ENCODE results near the gene KIZ. TPM values are rescaled to one million over a fixed set of nuclear protein-coding genes. Genes with fewer than 3 reads are reported as not detected.

Gene KIZ
- total and polyA plus RNA-seq, 2 of the 4 experiments (the other 2 are of a cell fraction) = 9.9 to 14.0 TPM

GRCh38 chr20:21180248-21180647 is 54.4 kb downstream of the KIZ start:
- Histone ChIP-seq H2BK15ac (ENCODE audit: low read depth, low read length) (no peak overlapping the region), H3K9ac (ENCODE audit: low read depth, low read length) (no peak overlapping the region), H3K27ac (ENCODE audit: insufficient read depth, low read length) (no peak overlapping the region), H2AFZ (replicated peaks; ENCODE audit: low read length, poor library complexity) (no peak overlapping the region), H3K9me3 (ENCODE audit: control insufficient read depth, insufficient read depth, low read length) (0 out of 2 replicates have a peak, but pooled peaks cover 1% of the 10 kb centered on the region), H2AK5ac (ENCODE audit: low read depth, low read length) (0 out of 2 replicates have a peak overlapping the region, but pooled peaks have one; percentile 2), H2AK9ac (replicated peaks; ENCODE audit: low read depth, low read length, poor library complexity) (no peak overlapping the region), H2BK120ac (ENCODE audit: low read depth, low read length) (no peak overlapping the region), H4K20me1 (ENCODE audit: insufficient read depth, low read length) (no peaks in the 10 kb centered on the region), H3K56ac (ENCODE audit: extremely low read depth, insufficient read depth, low read length) (no peak overlapping the region), H3K27me3 (ENCODE audit: control insufficient read depth, insufficient read depth, low read length) (no peaks in the 10 kb centered on the region), H3K4me3 (ENCODE audit: insufficient read depth, low read depth, low read length) (no peak overlapping the region), H3K23ac (ENCODE audit: low read depth, low read length) (no peak overlapping the region), H3K79me1 (ENCODE audit: low read depth in 1 of 2, low read length in 2 of 2) (peaks cover 0 to 3% of the 10 kb centered on the region in 2 experiments; a peak in 1 of 4 replicates), H3K4me2 (ENCODE audit: low read depth, low read length) (no peak overlapping the region), H4K91ac (ENCODE audit: insufficient read depth, low read depth, low read length) (no peak overlapping the region), H3K18ac (ENCODE audit: low read depth, low read length) (no peak overlapping the region), H4K5ac (ENCODE audit: low read depth, low read length) (no peak overlapping the region), H3K14ac (replicated peaks; ENCODE audit: low read depth, low read length) (no peak overlapping the region), H4K8ac (ENCODE audit: low read depth in 2 of 2, low read length in 2 of 2) (no peak overlapping the region), H2BK20ac (ENCODE audit: low read depth, low read length) (no peak overlapping the region), H2BK5ac (ENCODE audit: low read depth, low read length, poor library complexity, severe bottlenecking) (no peak overlapping the region), H3K36me3 (ENCODE audit: control insufficient read depth, insufficient read depth, low read length) (no peaks in the 10 kb centered on the region), H3K4me1 (ENCODE audit: control insufficient read depth, insufficient read depth, low read length) (peaks cover 9% of the 10 kb centered on the region), H3K9me1 (ENCODE audit: insufficient read depth, low read length) (peaks cover 10% of the 10 kb centered on the region; the same call in 1 of the 2 replicates), H3K4ac (ENCODE audit: low read depth, low read length) (no peak overlapping the region)
- ATAC-seq (ENCODE audit: low read depth) (no peak), DNase-seq (no peak)
- dilution Hi-C loops (cut with HindIII; ENCODE audit: low sequenced_read_pairs, unreplicated experiment) = no loop called here
- no TSS peak for BruUV-seq (replicated peaks)
- TF ChIP-seq POLR2A (IDR thresholded peaks at IDR 0.05; ENCODE audit: low read depth, low read length) (no peak), NFE2L2 (IDR thresholded peaks at IDR 0.05; ENCODE audit: low read depth, low read length) (no peak), ELK1 (IDR thresholded peaks at IDR 0.05; ENCODE audit: borderline replicate concordance, low read depth, low read length) (no peak), MAZ (IDR thresholded peaks at IDR 0.05; ENCODE audit: borderline replicate concordance, low read depth, low read length) (no peak), FOS (IDR thresholded peaks at IDR 0.05; ENCODE audit: low read depth, low read length) (no peak), RAD21 (IDR thresholded peaks at IDR 0.05; ENCODE audit: low read length) (no peak), BHLHE40 (IDR thresholded peaks at IDR 0.05; ENCODE audit: low read depth, low read length) (no peak), USF2 (IDR thresholded peaks at IDR 0.05; ENCODE audit: low read depth, low read length) (no peak), SMC3 (IDR thresholded peaks at IDR 0.05; ENCODE audit: low read depth, low read length) (no peak), CHD1 (IDR thresholded peaks at IDR 0.05; ENCODE audit: low read depth, low read length) (no peak), RFX5 (IDR thresholded peaks at IDR 0.05; ENCODE audit: low read depth, low read length) (no peak), MAFK (IDR thresholded peaks at IDR 0.05; ENCODE audit: low read depth, low read length) (no peak), CTCF (conservative IDR thresholded peaks at IDR 0.05; ENCODE audit: low read depth, low read length) (no peak), MXI1 (IDR thresholded peaks at IDR 0.05; ENCODE audit: borderline replicate concordance, low read depth, low read length) (no peak), RCOR1 (IDR thresholded peaks at IDR 0.05; ENCODE audit: insufficient replicate concordance, low read length) (no peak)
- intact Hi-C loops (cut with micrococcal nuclease) = loop anchor here (5.0 kb wide), 1 partner anchor 53 kb away; the partner anchor contains the start of gene KIZ
- POLR2A ChIA-PET (ENCODE audit: unreplicated experiment) = no interaction called here
- WGBS, 2 experiments (ENCODE audit: extremely low coverage in 2 of 2, insufficient read length in 1 of 2) = no CpG with 5 or more reads among the region's 6 CpGs
- CTCF ChIA-PET = no interaction called here
- in situ Hi-C loops (cut with MboI; ENCODE audit: low sequenced_read_pairs) = no loop called here

All from IMR-90 (cell line).